GM12878 (cell line): ENCODE results near the gene SLC27A5. TPM values are rescaled to one million over a fixed set of nuclear protein-coding genes. Genes with fewer than 3 reads are reported as not detected.

Experiments used
- ATF2 ChIP-seq: IDR thresholded peaks from 2 replicates; pipeline ENCODE4 v1.6.1; 2012; ENCODE audit warnings: low read length, inconsistent platforms
- CHD2 ChIP-seq: IDR thresholded peaks from 2 replicates; pipeline ENCODE4 v1.6.1; 2011; ENCODE audit warnings: low read depth, low read length, improper control_type of control experiment, borderline replicate concordance
- CREB1 ChIP-seq: IDR thresholded peaks from 2 replicates; pipeline ENCODE4 v1.6.1; 2012; ENCODE audit warnings: low read depth, mild to moderate bottlenecking, inconsistent platforms
- CREM ChIP-seq: IDR thresholded peaks from 2 replicates; pipeline ENCODE4 v1.6.1; 2014; ENCODE audit warnings: antibody characterized with exemption, low read depth
- EED ChIP-seq: sonication (generic); IDR thresholded peaks from 2 replicates; pipeline ENCODE4 v1.6.1; 2016; ENCODE audit warnings: antibody characterized with exemption, low read depth
- HCFC1 ChIP-seq: fragments of 150-350 bp; IDR thresholded peaks from 2 replicates; pipeline ENCODE4 v1.6.1; 2014; ENCODE audit warnings: low read length
- LARP7 ChIP-seq: fragments of 450-650 bp; IDR thresholded peaks from 2 replicates; pipeline ENCODE4 v1.6.1; 2017; ENCODE audit warnings: mild to moderate bottlenecking
- NFXL1 ChIP-seq: fragments of 450-650 bp; IDR thresholded peaks from 2 replicates; pipeline ENCODE4 v1.6.1; 2017; ENCODE audit warnings: antibody characterized with exemption, mild to moderate bottlenecking, borderline replicate concordance
- NFYA ChIP-seq: IDR thresholded peaks from 2 replicates; pipeline ENCODE4 v1.6.1; 2011; ENCODE audit warnings: low read depth, mild to moderate bottlenecking, low read length, improper control_type of control experiment, borderline replicate concordance
- NR2F1 ChIP-seq: fragments of 450-650 bp; conservative IDR thresholded peaks from 2 replicates; pipeline ENCODE4 v1.6.1; 2017; ENCODE audit warnings: mild to moderate bottlenecking
- PAX8 ChIP-seq: fragments of 450-650 bp; IDR thresholded peaks from 2 replicates; pipeline ENCODE4 v1.6.1; 2017; ENCODE audit warnings: mild to moderate bottlenecking, moderate library complexity
- POLR2A ChIP-seq: IDR thresholded peaks from 2 replicates; pipeline ENCODE4 v1.6.1; 2011; ENCODE audit warnings: low read depth, mild to moderate bottlenecking, low read length
- RBBP5 ChIP-seq: fragments of 200-600 bp; sonication (generic); conservative IDR thresholded peaks from 2 replicates; pipeline ENCODE4 v1.6.1; 2016
- RELA ChIP-seq: fragments of 450-650 bp; IDR thresholded peaks from 2 replicates; pipeline ENCODE4 v1.8.0; 2014; ENCODE audit warnings: borderline replicate concordance; ENCODE audit not compliant: partially characterized antibody
- SREBF2 ChIP-seq: IDR thresholded peaks from 2 replicates; pipeline ENCODE4 v1.6.1; 2012; ENCODE audit warnings: mild to moderate bottlenecking, low read length
- USF1 ChIP-seq: IDR thresholded peaks from 2 replicates; pipeline ENCODE4 v1.6.1; 2011; ENCODE audit warnings: borderline replicate concordance, low read depth, mild to moderate bottlenecking, moderate library complexity, mixed read lengths, low read length; ENCODE audit not compliant: insufficient read depth; ENCODE audit errors: extremely low read length
- ZNF622 ChIP-seq: fragments of 450-650 bp; IDR thresholded peaks from 2 replicates; pipeline ENCODE4 v1.6.1; 2017; ENCODE audit warnings: mild to moderate bottlenecking, inconsistent platforms
- polyA plus RNA-seq, 11 experiments: library from polyadenylated mRNA; depleted of rRNA in 4 of 11; unstranded in 6 of 11; stranded (reverse) in 5 of 11; fragments of >200 nt; fragmentation: Nextera tagmentation in 4 of 11; fragmentation: Illumina TruSeq in 1 of 11; extraction: Ambion mirVana in 4 of 11; extraction: Trizol in 1 of 11; gene quantifications; 1 replicate in 1 of 11; 2 replicates in 10 of 11; pipeline versions ENCODE4 v1.2.1 to v1.2.3, GENCODE V29; 2011 to 2016; ENCODE audit warnings: inconsistent platforms in 2 of 11, missing spikeins in 2 of 11, low read depth in 1 of 11
- total RNA-seq, 4 experiments: library from RNA; depleted of rRNA in 3 of 4; stranded (reverse); fragments of >200 nt in 3 of 4; fragmentation: Illumina TruSeq in 1 of 4; extraction: Trizol in 1 of 4; gene quantifications; 2 replicates each; pipeline versions ENCODE4 v1.2.1 to v1.2.3, GENCODE V29; 2013 to 2021
- TF ChIP-seq, protein P1 (sequence below): IDR thresholded peaks from 2 replicates; pipeline ENCODE4 v1.6.1; 2012; ENCODE audit warnings: mild to moderate bottlenecking, low read depth, low read length
- TF ChIP-seq, protein P2 (sequence below): fragments of 450-650 bp; IDR thresholded peaks from 2 replicates; pipeline ENCODE4 v1.6.1; 2017; ENCODE audit warnings: antibody characterized with exemption, mild to moderate bottlenecking, moderate library complexity
- TF ChIP-seq, protein P3 (sequence below): IDR thresholded peaks from 2 replicates; pipeline ENCODE4 v1.6.1; 2011; ENCODE audit warnings: borderline replicate concordance, low read depth, mild to moderate bottlenecking, moderate library complexity, low read length; ENCODE audit not compliant: insufficient read depth, poor library complexity, severe bottlenecking

Gene SLC27A5
- total and polyA plus RNA-seq, 10 of the 15 experiments (the other 5 are each of a cell fraction or from before 2014, with no cell fraction given), result 21.2 to 127 (median 31.8) TPM

DNA sequence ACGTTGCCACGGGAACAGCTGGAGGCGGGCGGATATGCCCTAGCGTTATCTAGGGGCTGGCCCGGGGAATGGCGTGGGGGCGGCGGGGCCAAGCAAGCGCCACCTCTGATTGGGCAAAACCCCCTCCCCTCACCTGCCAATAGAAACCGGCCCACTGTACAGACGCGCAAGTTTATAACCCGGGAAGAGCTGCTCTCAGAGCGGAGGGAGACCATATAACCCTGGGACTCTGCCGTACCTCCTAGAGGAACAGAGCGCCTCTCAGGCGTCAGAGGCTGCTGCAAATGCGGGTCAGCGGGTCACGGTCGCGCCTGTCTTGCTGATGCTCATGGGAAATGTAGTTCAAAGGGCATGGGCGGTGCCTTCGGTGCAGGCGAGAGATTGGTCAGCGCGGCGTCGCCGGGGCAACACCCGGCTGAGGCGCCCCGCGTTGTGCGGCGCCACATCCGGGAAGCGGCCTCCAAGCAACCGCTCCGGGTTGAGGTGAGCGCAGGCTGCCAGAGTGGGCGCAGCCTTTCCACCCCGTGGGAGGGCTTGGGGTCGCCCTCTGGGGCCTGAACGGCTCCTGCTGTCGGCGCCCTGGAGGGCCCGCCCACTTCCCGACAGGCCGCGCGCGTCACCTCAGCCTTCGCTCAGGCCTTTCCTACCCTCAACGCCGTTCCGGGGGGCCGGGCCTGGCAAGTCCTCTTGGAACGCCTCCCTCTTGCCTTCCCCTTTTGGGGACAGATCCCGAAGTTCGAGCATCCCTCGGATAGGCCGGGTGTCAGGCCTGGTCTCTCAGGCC is 35.9 kb downstream of the SLC27A5 start, which contains the start of gene ZNF446 (continued):
- TF ChIP-seq ATF2 (no peak), USF1 (no peak), RBBP5 (no peak), ZNF622 (no peak), LARP7 (peak; percentile 50; the same call in 1 of the 2 replicates), RELA (no peak), PAX8 (no peak), CREB1 (peak; percentile 89), SREBF2 (no peak), EED (0 out of 2 replicates have a peak, but pooled peaks have one; percentile 23), NFYA (no peak), NFXL1 (no peak), CHD2 (peak; percentile 70), CREM (peak; percentile 90), HCFC1 (peak; percentile 92), POLR2A (peak; percentile 77), NR2F1 (peak; percentile 99)
- TF ChIP-seq, protein P1, sequence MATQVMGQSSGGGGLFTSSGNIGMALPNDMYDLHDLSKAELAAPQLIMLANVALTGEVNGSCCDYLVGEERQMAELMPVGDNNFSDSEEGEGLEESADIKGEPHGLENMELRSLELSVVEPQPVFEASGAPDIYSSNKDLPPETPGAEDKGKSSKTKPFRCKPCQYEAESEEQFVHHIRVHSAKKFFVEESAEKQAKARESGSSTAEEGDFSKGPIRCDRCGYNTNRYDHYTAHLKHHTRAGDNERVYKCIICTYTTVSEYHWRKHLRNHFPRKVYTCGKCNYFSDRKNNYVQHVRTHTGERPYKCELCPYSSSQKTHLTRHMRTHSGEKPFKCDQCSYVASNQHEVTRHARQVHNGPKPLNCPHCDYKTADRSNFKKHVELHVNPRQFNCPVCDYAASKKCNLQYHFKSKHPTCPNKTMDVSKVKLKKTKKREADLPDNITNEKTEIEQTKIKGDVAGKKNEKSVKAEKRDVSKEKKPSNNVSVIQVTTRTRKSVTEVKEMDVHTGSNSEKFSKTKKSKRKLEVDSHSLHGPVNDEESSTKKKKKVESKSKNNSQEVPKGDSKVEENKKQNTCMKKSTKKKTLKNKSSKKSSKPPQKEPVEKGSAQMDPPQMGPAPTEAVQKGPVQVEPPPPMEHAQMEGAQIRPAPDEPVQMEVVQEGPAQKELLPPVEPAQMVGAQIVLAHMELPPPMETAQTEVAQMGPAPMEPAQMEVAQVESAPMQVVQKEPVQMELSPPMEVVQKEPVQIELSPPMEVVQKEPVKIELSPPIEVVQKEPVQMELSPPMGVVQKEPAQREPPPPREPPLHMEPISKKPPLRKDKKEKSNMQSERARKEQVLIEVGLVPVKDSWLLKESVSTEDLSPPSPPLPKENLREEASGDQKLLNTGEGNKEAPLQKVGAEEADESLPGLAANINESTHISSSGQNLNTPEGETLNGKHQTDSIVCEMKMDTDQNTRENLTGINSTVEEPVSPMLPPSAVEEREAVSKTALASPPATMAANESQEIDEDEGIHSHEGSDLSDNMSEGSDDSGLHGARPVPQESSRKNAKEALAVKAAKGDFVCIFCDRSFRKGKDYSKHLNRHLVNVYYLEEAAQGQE, result no peak
- TF ChIP-seq, protein P2, sequence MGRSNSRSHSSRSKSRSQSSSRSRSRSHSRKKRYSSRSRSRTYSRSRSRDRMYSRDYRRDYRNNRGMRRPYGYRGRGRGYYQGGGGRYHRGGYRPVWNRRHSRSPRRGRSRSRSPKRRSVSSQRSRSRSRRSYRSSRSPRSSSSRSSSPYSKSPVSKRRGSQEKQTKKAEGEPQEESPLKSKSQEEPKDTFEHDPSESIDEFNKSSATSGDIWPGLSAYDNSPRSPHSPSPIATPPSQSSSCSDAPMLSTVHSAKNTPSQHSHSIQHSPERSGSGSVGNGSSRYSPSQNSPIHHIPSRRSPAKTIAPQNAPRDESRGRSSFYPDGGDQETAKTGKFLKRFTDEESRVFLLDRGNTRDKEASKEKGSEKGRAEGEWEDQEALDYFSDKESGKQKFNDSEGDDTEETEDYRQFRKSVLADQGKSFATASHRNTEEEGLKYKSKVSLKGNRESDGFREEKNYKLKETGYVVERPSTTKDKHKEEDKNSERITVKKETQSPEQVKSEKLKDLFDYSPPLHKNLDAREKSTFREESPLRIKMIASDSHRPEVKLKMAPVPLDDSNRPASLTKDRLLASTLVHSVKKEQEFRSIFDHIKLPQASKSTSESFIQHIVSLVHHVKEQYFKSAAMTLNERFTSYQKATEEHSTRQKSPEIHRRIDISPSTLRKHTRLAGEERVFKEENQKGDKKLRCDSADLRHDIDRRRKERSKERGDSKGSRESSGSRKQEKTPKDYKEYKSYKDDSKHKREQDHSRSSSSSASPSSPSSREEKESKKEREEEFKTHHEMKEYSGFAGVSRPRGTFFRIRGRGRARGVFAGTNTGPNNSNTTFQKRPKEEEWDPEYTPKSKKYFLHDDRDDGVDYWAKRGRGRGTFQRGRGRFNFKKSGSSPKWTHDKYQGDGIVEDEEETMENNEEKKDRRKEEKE, result no peak
- TF ChIP-seq, protein P3, sequence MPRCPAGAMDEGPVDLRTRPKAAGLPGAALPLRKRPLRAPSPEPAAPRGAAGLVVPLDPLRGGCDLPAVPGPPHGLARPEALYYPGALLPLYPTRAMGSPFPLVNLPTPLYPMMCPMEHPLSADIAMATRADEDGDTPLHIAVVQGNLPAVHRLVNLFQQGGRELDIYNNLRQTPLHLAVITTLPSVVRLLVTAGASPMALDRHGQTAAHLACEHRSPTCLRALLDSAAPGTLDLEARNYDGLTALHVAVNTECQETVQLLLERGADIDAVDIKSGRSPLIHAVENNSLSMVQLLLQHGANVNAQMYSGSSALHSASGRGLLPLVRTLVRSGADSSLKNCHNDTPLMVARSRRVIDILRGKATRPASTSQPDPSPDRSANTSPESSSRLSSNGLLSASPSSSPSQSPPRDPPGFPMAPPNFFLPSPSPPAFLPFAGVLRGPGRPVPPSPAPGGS, result peak; percentile 76
